HepG2 (cell line): Measurements from ENCODE around the gene MIDN. TPM values are rescaled to one million over a fixed set of nuclear protein-coding genes. Genes with fewer than 3 reads are reported as not detected.
A peak's percentile ranks its signal among the peaks of the same experiment; 100 is the strongest.

Experiments used
- DNMT3B ChIP-seq: conservative IDR thresholded peaks from 2 replicates; pipeline ENCODE4 v1.6.1; 2016; ENCODE audit warnings: missing biosample characterization, control low read depth
- DR1 ChIP-seq: sonication (generic); formaldehyde crosslinking; IDR thresholded peaks from 2 replicates; pipeline ENCODE4 v1.8.0; 2021; ENCODE audit warnings: mild to moderate bottlenecking, missing genetic modification reagents, inconsistent platforms
- HMG20B ChIP-seq: conservative IDR thresholded peaks from 2 replicates; pipeline ENCODE4 v1.6.1; 2016; ENCODE audit warnings: missing genetic modification reagents, missing compliant biosample characterization
- HOXA9 ChIP-seq: sonication (generic); formaldehyde crosslinking; IDR thresholded peaks from 2 replicates; pipeline ENCODE4 v1.8.1; 2022; ENCODE audit warnings: missing genetic modification reagents, mild to moderate bottlenecking, moderate library complexity, borderline replicate concordance
- MIER2 ChIP-seq: IDR thresholded peaks from 2 replicates; pipeline ENCODE4 v1.6.1; 2016; ENCODE audit warnings: missing biosample characterization, missing genetic modification reagents
- NFKB2 ChIP-seq: sonication (generic); formaldehyde crosslinking; IDR thresholded peaks from 2 replicates; pipeline ENCODE4 v1.4.0; 2020; ENCODE audit warnings: missing genetic modification reagents, borderline replicate concordance
- PHF21A ChIP-seq: sonication (generic); formaldehyde crosslinking; IDR thresholded peaks from 2 replicates; pipeline ENCODE4 v1.5.0; 2020; ENCODE audit warnings: mild to moderate bottlenecking, missing genetic modification reagents
- REL ChIP-seq: sonication (generic); formaldehyde crosslinking; conservative IDR thresholded peaks from 2 replicates; pipeline ENCODE4 v1.8.0; 2022; ENCODE audit warnings: mild to moderate bottlenecking, missing genetic modification reagents, moderate library complexity
- SAFB2 ChIP-seq: sonication (generic); formaldehyde crosslinking; IDR thresholded peaks from 2 replicates; pipeline ENCODE4 v1.5.1; 2020; ENCODE audit warnings: missing genetic modification reagents, low read depth, mild to moderate bottlenecking, borderline replicate concordance
- SIN3A ChIP-seq: IDR thresholded peaks from 2 replicates; pipeline ENCODE4 v1.6.1; 2011; ENCODE audit warnings: low read depth, mild to moderate bottlenecking, control low read depth, low read length, borderline replicate concordance
- SOX13 ChIP-seq, 3 experiments: fragments of 450-650 bp in 1 of 3; sonication (generic) in 1 of 3; formaldehyde crosslinking in 1 of 3; IDR thresholded peaks in 2 of 3; conservative IDR thresholded peaks in 1 of 3; 2 replicates each; pipeline versions ENCODE4 v1.5.0 to v1.6.1; 2016 to 2020; ENCODE audit warnings: antibody characterized with exemption in 1 of 3, mild to moderate bottlenecking in 1 of 3, missing compliant biosample characterization in 1 of 3, missing genetic modification reagents in 1 of 3, moderate library complexity in 1 of 3
- THYN1 ChIP-seq: sonication (generic); formaldehyde crosslinking; IDR thresholded peaks from 2 replicates; pipeline ENCODE4 v1.8.1; 2023; ENCODE audit warnings: low read depth, mild to moderate bottlenecking, moderate library complexity, missing genetic modification reagents, borderline replicate concordance
- TP53 ChIP-seq: sonication (generic); formaldehyde crosslinking; conservative IDR thresholded peaks from 2 replicates; pipeline ENCODE4 v1.4.0; 2020; ENCODE audit warnings: missing genetic modification reagents
- ZNF550 ChIP-seq: sonication (generic); formaldehyde crosslinking; IDR thresholded peaks from 2 replicates; pipeline ENCODE4 v1.4.0; 2020; ENCODE audit warnings: mild to moderate bottlenecking, missing genetic modification reagents, borderline replicate concordance
- ZNF572 ChIP-seq: sonication (generic); formaldehyde crosslinking; IDR thresholded peaks from 2 replicates; pipeline ENCODE4 v1.5.1; 2020; ENCODE audit warnings: mild to moderate bottlenecking, missing genetic modification reagents
- ZNF598 ChIP-seq: sonication (generic); formaldehyde crosslinking; IDR thresholded peaks from 2 replicates; pipeline ENCODE4 v1.5.1; 2020; ENCODE audit warnings: mild to moderate bottlenecking, missing genetic modification reagents, borderline replicate concordance
- ZNF674 ChIP-seq: sonication (generic); formaldehyde crosslinking; IDR thresholded peaks from 2 replicates; pipeline ENCODE4 v1.5.0; 2020; ENCODE audit warnings: low read depth, mild to moderate bottlenecking, missing genetic modification reagents
- polyA plus RNA-seq, 8 experiments: library from polyadenylated mRNA; depleted of rRNA in 3 of 8; stranded (reverse) in 7 of 8; unstranded in 1 of 8; fragments of >200 nt; fragmentation: Illumina TruSeq in 4 of 8; extraction: Trizol in 4 of 8; gene quantifications; 2 replicates each; pipeline versions ENCODE4 v1.2.1 to v1.2.3, GENCODE V29; 2011 to 2016; ENCODE audit warnings: low read depth in 4 of 8, missing spikeins in 1 of 8, mixed read lengths in 1 of 8; ENCODE audit not compliant: insufficient read depth in 1 of 8
- total RNA-seq, 5 experiments: library from RNA; depleted of rRNA; stranded (reverse); fragments of >200 nt; fragmentation: Illumina TruSeq; extraction: Trizol; gene quantifications; 2 replicates each; pipeline ENCODE4 v1.2.3, GENCODE V29; 2016; ENCODE audit warnings: low read depth in 1 of 5
- TF ChIP-seq, protein P1 (sequence below): sonication (generic); formaldehyde crosslinking; IDR thresholded peaks from 2 replicates; pipeline ENCODE4 v1.4.0; 2020; ENCODE audit warnings: missing genetic modification reagents, borderline replicate concordance
- TF ChIP-seq, protein P2 (sequence below): sonication (generic); formaldehyde crosslinking; conservative IDR thresholded peaks from 2 replicates; pipeline ENCODE4 v1.4.0; 2020; ENCODE audit warnings: missing genetic modification reagents
- TF ChIP-seq, protein P3 (sequence below): sonication (generic); formaldehyde crosslinking; IDR thresholded peaks from 2 replicates; pipeline ENCODE4 v1.4.0; 2020; ENCODE audit warnings: missing genetic modification reagents
- TF ChIP-seq, protein P4 (sequence below): sonication (generic); formaldehyde crosslinking; IDR thresholded peaks from 2 replicates; pipeline ENCODE4 v1.5.0; 2020; ENCODE audit warnings: mild to moderate bottlenecking, missing genetic modification reagents, moderate library complexity

Gene MIDN
- total and polyA plus RNA-seq, 2 of the 13 experiments (the other 11 are each of a cell fraction or from before 2014, with no cell fraction given), result 8.4 to 18.0 TPM

- TF ChIP-seq ZNF598 (CRISPR knock-in tag), result peak; percentile 54; the same call in 1 of the 2 replicates
- TF ChIP-seq, protein P1, sequence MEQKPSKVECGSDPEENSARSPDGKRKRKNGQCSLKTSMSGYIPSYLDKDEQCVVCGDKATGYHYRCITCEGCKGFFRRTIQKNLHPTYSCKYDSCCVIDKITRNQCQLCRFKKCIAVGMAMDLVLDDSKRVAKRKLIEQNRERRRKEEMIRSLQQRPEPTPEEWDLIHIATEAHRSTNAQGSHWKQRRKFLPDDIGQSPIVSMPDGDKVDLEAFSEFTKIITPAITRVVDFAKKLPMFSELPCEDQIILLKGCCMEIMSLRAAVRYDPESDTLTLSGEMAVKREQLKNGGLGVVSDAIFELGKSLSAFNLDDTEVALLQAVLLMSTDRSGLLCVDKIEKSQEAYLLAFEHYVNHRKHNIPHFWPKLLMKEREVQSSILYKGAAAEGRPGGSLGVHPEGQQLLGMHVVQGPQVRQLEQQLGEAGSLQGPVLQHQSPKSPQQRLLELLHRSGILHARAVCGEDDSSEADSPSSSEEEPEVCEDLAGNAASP, result peak; percentile 83; the same call in 1 of the 2 replicates
- no peak for TF ChIP-seq NFKB2 (CRISPR knock-in tag)
- TF ChIP-seq, protein P2, sequence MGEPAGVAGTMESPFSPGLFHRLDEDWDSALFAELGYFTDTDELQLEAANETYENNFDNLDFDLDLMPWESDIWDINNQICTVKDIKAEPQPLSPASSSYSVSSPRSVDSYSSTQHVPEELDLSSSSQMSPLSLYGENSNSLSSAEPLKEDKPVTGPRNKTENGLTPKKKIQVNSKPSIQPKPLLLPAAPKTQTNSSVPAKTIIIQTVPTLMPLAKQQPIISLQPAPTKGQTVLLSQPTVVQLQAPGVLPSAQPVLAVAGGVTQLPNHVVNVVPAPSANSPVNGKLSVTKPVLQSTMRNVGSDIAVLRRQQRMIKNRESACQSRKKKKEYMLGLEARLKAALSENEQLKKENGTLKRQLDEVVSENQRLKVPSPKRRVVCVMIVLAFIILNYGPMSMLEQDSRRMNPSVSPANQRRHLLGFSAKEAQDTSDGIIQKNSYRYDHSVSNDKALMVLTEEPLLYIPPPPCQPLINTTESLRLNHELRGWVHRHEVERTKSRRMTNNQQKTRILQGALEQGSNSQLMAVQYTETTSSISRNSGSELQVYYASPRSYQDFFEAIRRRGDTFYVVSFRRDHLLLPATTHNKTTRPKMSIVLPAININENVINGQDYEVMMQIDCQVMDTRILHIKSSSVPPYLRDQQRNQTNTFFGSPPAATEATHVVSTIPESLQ (CRISPR knock-in tag), result no peak
- no peak for TF ChIP-seq DNMT3B (CRISPR knock-in tag)
- TF ChIP-seq PHF21A (CRISPR knock-in tag), result peak; percentile 24; the same call in 1 of the 2 replicates
- TF ChIP-seq SOX13 (IDR thresholded peaks at IDR 0.05), result no peak
- peak in 1 of 2 experiments; percentile 60; a peak in 2 of 4 replicates for TF ChIP-seq SOX13 (CRISPR knock-in tag; conservative IDR thresholded peaks at IDR 0.05 in 1 of 2, IDR thresholded peaks at IDR 0.05 in 1 of 2)
- TF ChIP-seq TP53 (CRISPR knock-in tag), result 0 out of 2 replicates have a peak, but pooled peaks have one; percentile 29
- TF ChIP-seq, protein P3, sequence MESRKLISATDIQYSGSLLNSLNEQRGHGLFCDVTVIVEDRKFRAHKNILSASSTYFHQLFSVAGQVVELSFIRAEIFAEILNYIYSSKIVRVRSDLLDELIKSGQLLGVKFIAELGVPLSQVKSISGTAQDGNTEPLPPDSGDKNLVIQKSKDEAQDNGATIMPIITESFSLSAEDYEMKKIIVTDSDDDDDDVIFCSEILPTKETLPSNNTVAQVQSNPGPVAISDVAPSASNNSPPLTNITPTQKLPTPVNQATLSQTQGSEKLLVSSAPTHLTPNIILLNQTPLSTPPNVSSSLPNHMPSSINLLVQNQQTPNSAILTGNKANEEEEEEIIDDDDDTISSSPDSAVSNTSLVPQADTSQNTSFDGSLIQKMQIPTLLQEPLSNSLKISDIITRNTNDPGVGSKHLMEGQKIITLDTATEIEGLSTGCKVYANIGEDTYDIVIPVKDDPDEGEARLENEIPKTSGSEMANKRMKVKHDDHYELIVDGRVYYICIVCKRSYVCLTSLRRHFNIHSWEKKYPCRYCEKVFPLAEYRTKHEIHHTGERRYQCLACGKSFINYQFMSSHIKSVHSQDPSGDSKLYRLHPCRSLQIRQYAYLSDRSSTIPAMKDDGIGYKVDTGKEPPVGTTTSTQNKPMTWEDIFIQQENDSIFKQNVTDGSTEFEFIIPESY (CRISPR knock-in tag), result no peak
- TF ChIP-seq ZNF674 (CRISPR knock-in tag), result no peak; the same call in none of the 2 replicates
- no peak for TF ChIP-seq THYN1 (CRISPR knock-in tag)
- TF ChIP-seq REL, result peak; percentile 17; the same call in 1 of the 2 replicates
- TF ChIP-seq, protein P4, sequence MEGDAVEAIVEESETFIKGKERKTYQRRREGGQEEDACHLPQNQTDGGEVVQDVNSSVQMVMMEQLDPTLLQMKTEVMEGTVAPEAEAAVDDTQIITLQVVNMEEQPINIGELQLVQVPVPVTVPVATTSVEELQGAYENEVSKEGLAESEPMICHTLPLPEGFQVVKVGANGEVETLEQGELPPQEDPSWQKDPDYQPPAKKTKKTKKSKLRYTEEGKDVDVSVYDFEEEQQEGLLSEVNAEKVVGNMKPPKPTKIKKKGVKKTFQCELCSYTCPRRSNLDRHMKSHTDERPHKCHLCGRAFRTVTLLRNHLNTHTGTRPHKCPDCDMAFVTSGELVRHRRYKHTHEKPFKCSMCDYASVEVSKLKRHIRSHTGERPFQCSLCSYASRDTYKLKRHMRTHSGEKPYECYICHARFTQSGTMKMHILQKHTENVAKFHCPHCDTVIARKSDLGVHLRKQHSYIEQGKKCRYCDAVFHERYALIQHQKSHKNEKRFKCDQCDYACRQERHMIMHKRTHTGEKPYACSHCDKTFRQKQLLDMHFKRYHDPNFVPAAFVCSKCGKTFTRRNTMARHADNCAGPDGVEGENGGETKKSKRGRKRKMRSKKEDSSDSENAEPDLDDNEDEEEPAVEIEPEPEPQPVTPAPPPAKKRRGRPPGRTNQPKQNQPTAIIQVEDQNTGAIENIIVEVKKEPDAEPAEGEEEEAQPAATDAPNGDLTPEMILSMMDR (CRISPR knock-in tag), result peak; percentile 37
- peak; percentile 60 for TF ChIP-seq DR1 (CRISPR knock-in tag)
- TF ChIP-seq HMG20B (CRISPR knock-in tag), result no peak; the same call in 1 of the 2 replicates
- no peak for TF ChIP-seq ZNF550 (CRISPR knock-in tag)
- TF ChIP-seq MIER2 (CRISPR knock-in tag), result no peak
- TF ChIP-seq ZNF572 (CRISPR knock-in tag), result no peak; the same call in 1 of the 2 replicates
- peak; percentile 68 for TF ChIP-seq HOXA9 (CRISPR knock-in tag)
- TF ChIP-seq SAFB2 (CRISPR knock-in tag), result peak; percentile 11; the same call in 1 of the 2 replicates
- TF ChIP-seq SIN3A, result peak; percentile 48; the same call in 1 of the 2 replicates
These were observed 17.9 kb downstream of the MIDN start (continued) for GRCh38 chr19:1266129-1266915.
